ENCODE measurements around the gene TRPV6.

The TRPV6 gene

DNA sequence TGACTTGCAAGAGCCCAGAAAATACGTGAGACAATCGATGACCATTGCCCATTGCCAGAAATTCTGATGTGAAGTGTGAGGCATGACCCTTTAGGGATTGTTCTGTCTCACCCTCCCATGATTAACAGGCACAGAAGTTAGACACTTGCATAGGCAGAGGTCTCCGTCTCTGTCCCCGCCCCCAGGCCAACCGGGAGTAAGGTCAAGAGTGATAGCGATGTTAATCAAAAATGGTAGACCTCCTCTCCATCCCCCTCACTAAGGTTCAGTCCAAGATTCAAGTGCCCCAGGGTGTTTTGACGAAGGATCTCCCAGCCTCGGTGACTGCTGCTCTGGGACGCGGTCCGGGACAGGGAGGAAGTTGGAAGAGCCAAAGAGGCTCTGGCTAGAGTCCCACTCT, 22.7 kb upstream of the TRPV6 start:
- no peak for DNase-seq (ENCODE audit: low spot score)

DNA sequence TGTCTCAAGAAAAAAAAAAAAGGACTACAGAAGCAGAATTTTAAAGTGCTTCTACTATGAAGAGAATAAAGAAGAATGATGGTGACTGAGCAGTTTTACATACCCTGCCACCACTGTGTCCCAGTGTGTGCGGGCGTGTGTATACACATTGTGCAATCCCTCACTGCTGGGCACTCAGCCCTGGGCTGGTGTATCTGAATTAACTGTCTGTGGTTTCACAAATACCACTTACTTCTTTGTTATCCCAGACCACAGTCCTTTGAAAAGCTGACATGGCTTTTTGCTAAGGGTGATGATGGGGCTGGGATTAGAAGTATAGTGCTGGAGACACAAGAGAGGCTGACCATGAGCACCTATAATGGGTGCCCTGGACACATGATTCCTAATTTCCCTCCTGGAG, 21.1 kb upstream of the TRPV6 start:
- no peak for DNase-seq (ENCODE audit: low spot score)

DNA sequence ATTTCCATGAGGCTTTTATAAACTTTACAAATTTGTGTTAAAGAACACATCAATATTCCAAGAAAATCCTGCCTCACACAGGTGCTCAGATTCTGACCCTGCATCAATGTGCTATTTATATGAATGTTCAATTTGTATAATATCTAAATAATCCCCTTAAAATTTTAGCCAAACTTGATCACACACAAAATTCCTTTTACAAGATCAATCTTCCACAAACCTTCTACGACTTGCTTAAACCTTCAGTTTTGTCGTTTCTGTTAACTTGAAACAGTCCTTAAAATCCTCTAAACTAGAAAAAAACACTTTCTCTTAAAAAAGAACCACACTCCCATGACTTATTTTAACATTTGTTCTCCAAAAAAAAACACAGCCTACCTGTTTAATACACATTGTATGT, 20.2 kb upstream of the TRPV6 start:
- DNase-seq (ENCODE audit: low spot score) = no peak

DNA sequence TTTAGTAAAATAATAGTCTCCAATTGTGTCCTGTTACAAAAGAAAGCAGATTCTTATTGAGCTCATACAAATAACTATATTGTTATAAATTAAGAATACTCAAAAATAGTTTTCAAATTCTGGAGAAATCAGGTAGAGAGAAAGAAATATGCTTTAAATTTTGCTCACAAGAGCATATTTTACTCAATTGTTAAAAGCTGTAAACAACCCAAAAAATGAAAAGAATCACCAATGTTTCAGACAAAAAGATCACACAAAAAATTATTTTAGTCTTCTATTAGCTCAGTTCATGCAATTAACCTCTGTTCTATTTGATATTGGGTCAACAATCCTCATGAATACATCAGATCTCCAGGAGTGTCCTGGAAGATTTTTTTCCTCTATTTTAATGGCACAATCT, 18.6 kb upstream of the TRPV6 start:
- DNase-seq (ENCODE audit: low spot score) = no peak

DNA sequence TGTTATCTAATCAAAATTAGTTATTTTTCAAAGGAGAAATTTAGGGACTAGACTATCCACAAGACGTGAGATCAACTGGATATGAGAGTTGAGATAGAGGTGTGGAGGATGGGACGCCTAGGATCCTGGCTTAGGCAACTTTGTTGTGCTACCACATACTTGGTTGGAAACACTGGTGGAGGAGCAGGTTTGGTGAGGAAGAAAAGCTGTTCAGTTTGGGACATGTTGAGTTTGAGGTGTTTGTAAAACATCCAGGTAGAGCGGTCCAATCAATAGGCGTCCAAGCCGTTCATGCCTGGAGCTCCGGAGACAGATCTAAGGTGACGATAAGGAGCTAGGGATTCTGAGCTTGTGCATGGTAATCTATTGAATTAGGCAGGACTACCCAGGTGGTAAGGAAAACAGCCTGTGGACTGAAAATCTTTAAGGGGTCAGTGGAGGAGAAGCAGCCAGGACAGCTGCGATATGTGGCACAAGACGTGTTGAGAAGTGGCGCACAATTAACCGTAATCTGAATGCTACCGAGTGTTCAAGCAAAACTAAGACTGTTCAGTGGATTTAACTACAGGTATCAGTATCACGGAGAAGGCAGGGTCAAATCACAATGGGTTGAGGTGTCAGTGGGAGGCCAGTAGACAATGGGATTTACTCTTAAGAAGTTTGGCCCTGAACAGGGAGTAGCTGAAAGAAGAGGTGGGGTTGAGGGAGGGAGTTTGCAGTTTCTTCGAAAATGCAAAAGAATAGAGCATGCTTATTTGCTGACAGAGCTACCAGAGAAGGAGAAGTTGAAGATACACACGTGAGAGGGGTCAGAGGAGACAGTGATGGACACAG, 16.1 kb upstream of the TRPV6 start:
- no peak for DNase-seq (ENCODE audit: low spot score)

DNA sequence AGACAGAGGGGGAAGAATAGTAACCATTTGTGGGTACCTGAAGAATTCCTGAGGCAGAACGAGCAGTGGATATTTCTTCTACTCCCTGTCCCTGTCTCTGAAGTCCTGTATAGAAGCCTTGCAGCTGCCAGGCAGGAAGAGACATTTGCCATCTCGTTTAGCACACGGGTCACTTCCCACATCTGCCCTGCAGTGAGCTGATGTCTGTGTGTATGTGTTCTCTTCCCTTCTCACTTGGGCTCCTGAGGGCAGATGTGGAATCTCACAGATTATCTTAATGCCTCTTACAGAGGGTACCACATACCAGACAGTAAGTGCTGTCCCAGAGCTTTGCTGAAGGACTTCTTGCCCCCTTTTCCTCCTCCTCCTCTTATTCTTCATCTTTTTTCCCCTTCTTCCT, 14.1 kb upstream of the TRPV6 start:
- DNase-seq (ENCODE audit: low spot score) = no peak

DNA sequence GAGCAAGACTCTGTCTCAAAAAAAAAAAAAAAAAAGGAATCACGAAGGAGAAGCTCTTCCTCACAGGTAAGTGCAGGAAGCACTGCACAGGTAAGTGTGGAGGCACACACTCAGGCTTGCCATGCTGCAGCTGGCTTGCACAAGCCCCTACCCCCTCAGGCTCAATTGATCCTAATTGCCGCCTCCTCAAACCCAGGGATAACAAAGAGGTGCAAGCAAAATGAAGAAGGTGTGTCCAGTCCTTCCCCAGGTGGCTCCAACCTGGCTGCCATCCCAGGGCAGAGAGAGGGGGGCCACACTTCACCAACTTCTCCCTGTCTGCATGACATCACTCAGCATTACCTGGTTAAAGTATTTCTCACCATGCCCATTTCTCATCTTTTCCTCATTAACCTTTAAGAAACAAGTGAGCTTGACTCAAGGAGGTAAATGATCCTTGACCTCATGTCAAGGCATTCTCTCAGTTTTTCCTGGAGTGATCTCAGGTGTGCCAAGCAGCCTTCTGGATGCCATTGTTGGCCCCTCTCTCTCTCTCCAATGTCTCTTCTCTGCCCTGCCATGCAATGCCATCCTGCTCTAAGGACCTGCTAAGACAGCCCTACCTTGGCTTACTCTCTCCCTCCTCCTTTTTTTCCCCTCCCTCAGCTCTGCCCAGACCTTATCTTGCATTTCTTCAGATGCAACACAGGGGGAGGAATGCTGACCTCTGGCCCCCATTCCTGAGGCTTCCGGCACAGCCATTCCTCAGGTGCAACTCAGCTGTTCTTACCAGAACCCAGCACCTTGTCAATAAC, 13.0 kb upstream of the TRPV6 start:
- no peak for DNase-seq (ENCODE audit: low spot score)

DNA sequence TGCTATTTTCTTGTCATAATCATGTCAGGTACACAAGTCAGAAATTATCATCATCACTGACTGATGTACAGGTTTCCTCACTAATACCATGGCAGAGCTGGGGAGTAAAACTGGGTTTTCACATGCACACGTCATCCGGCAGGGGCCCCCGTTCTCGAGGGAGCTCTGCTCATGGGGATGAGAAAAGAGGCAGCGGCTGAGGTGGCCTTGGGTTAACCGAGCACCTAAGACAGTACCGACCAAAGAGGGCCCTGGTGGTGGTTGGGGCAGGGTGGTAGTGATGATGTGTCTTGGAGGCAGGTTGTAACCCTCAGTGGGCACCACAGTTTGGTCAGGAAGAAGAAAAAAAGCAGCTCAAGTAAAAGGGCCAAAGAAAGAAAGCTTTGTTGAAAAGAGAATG, 12.1 kb upstream of the TRPV6 start:
- no peak for DNase-seq (ENCODE audit: low spot score)

DNA sequence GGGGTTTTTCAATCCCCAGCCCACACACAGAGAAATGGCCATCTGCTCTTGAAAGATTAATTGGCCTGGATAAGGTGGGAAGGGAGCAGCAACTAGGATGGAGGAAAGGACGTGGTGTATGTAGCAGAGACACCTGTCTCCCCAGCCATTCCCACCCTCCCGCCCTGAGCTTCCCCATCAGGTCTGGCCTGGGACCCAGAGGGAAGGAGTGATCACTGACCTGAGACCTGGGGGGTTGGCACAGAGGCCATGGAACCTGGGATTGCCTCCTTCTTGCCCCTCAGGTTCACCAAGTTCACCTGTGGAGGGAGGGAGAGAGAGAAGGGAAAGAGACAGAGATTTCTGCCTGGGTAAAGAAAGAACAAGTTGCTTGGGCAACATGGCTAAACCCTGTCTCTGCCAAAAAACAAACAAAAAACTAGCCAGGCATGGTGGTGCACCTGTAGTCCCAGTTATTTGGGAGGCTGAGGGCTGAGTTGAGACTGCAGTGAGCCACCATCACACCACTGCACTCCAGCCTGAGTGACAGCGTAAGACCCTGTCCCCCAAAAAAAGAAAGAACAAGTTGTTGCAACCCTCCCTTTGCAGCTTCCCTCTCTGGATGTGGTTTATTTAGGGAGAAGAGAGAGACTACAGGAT, 11.3 kb upstream of the TRPV6 start:
- no peak for DNase-seq (ENCODE audit: low spot score)

DNA sequence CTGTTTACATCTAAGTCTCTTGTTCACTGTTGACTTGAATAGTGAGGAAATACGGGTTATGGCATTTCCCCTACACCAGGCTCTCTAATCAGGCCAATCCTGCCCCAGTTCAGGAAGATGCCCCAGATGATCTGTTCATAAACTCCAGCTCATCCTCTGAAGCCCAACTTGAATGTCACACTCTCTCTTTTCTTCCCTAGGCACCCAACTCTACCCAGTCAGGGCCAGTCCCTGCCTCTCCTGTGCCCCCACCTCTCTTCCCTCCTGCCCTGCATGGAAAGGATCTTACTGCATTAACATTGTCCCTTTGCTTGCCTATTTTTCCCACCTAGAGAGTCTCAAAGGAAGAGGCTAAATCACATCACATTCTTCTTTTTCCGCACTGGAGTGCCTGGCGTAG, 10.6 kb upstream of the TRPV6 start:
- DNase-seq (ENCODE audit: low spot score) = no peak

DNA sequence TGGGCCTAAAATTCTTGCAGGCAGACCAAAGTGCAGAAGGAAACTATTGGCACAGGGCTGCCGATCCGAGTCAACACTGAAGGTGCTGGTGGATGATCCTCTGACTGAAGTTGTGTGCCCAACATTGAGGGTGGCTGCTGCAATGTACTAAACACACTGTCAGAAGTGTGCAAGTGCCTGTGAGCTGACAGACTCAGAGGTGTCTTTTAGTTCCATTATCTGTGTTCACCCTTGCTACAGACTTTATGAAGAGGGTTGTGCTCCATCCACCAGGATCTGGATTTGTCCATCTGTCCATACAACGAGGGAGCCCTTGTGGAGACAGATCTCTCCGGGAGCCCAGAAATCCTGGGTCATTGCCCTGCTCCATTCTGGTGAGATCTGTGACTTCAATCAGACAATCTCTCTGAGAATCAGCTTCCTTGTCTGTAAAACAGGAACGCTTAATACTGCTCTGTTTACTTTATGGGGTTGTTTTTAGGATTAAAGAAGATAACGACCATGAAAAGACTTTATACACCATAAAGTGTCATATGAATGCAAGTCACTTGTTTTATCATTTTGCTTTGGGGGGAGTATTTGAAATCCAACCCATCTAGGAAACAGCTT, 9.5 kb upstream of the TRPV6 start:
- DNase-seq (ENCODE audit: low spot score) = no peak

DNA sequence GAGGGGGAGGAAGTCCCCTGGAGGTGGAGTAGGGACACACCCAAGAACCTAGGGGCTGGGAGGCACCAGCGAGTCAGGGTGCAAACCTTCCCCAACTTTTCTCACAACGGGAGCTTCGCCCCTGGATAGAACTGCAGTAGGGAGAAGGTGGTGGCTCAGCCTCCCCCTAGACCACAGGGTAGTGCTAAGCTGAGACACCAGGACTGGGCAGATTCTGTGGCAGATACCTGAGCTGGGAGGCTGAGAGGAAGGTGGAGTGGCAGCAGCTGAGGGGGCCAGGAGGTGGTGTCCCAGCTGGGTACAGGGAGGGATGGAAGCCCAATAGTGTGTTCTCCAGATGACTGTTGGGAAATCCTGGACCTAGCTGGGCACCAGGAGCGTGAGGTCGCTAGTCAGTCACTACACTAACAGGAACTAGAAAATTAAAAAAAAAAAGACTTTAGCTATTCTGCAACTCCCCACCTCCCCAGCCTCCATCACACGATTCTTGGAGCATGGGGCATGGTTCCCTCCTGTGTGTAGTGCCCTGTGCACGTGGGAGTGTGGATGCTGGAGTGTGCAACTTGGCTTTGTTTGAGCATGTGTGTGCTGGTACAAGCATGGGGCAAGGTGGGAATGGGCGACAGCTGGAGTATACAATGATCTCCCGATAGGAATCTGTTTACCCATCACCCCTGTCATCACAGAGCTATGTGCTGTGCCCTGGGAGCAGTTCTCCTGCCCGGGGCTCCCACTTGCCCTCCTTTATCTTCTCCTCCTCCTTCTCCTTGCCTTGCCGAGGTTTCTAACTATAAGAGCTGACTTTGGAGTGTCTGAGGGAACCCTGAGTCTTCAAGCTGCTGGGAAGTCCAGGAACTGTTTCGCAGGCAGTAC, 8.8 kb upstream of the TRPV6 start:
- DNase-seq (ENCODE audit: low spot score) = no peak

DNA sequence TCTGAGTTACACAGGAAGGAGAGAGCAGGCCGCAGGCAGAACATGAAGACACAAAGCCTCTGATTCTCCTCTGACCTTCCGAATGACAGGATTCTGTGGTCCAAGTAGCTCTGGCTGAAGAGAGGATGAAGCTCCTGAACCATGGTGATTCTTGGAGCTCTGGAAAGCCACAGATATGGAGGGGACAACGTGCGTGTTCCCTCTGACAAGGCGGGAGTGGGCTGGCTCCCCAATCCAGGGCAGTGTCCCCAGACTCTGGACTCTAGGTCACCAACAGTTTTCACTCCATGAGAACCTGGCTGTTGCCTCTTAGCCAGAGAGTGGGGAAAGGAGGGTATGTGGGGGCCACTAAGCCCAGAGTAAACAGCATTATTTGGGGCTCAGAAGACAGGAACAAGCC, 7.4 kb upstream of the TRPV6 start:
- no peak for DNase-seq (ENCODE audit: low spot score)

DNA sequence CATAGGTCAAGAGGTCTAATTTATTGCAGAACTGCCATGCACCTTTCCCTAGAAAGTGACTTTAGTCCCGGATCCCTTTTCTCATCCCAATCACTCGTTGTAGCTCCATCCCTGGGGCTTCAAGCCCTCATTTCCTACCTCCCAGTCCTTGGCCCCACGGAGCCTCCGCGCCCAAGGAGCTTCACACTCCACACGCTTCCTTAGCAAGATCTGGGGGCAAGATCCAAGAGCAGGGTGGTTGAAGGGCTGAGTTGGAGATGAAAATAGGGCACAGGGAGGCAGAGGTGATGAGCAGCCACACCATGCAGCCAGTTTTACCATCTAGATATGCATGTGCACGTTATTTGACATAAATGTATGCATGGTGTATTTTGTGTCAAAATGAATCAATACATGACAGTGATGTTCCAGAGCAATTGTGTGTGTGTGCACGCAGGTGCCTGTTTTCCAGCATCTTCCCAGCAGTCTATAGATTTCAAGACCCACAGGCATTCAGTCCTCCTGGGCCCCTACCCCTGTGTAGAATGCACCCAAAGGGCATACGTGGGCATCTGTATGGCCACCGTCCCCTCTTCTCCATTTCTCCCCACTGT, 6.0 kb upstream of the TRPV6 start:
- no peak for DNase-seq (ENCODE audit: low spot score)

DNA sequence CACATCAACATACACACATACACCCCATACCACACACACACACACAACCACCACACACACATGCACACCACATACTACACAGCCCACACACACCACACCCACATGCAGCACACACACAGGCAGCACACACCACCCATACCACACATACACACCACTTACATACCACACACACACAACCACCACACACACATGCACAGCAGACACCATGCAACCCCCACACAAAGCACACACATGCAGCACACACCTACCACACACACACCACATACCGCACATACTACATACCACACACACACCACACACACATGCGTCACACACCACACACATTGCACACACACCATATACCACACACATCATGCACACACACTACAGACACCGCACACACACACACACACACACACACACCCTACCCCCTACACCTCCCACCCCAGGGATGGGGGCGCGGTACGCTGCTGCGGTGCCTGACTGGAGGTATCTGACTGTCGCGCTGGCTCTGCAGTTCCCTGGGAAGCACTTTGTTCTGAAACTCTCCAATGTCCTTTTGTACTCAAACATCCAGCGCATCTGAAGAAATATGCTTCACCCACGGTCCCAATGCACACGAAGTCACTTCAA, 5.4 kb upstream of the TRPV6 start:
- DNase-seq (ENCODE audit: low spot score) = no peak

DNA sequence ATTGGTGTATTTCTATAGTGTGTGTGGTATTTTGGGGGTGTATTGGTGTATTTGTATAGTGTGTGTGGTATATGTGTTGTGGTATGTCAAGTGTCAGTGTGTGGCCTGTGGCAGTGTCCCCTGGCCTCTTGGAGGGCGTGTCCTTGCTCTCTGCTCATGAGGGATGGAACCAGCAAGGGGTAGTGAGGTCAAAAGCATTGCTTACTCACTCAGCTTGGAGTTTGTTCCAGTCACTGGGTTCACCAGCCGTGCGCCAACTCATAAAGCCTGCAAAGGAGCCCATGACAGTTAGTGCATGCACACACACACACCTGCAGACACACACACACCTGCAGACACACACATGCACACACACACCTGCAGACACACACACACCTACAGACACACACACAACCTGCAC, 4.3 kb upstream of the TRPV6 start:
- DNase-seq (ENCODE audit: low spot score) = no peak

DNA sequence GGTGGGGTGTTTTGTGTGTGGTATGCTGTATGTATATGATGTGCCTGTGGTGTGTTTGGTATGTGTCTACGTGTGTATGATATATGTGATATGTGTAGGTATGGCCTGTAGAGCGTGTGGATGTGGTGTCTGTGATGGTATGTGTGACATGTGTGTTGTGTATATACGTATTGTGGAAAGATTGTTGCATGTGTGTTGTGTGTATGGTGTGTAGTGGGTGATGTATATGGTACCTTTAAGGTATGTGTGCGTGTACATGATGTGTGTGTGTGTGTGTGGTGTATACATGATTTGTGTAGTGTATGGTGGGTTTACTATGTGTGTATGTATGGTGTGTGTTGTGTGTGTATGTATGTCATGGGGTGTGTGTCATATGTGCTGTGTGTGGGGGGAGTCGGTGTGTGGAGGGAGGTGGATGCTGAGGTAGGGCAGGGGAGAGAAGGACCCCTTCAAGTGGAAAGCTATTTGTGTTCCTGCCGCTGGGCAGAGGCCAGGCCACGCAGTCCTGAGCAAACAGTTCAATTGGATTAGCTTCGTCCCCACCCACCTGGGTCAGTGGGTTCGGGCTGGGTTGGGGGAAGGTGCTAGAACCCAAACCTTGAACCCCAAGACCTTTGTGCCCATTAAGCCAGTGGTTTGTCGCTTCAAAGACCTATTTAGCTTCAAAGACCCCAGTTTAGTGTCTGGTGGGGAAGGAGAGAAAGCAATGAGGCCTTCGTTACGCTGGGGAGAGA, 1.9 kb upstream of the TRPV6 start:
- DNase-seq (ENCODE audit: low spot score) = no peak

DNA sequence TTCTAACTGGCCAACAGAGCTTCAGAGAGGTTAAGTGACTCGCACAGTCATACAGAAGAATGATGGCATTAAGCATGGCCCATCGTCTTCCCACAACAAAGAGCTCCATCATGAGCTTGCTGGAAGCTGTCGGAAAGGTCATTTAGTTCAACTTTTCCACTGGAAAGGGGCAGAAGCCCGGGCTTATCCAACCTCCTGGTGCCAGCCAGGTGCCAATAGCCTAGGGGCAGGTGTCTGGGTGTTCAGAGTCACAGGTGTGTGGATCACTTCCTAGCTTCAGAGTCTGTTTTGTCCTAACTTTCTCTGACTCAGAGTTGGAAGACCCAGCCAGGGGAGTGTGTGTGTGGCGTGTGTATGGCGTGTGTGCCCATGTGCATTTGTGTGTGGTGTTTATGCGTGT, 1.3 kb upstream of the TRPV6 start:
- DNase-seq (ENCODE audit: low spot score) = no peak

DNA sequence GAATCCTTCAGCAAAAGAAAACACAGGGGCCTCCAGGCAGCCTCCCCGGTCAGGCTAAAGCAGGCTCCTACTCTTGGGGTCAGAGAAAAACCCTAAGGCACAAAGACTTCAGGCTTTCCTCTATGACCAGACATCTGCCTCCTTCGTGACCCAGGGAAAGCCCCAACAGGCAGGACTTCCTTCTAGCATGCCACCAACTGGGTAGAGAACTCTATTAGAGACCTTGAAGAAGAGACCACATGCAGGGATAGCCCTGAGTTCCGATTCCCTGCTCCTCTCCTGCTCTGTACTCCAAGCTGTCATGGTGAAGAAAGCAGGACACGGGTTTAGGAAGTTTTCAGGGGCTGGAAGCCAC, 1.3 kb downstream of the TRPV6 start:
- DNase-seq (ENCODE audit: low spot score) = no peak

DNA sequence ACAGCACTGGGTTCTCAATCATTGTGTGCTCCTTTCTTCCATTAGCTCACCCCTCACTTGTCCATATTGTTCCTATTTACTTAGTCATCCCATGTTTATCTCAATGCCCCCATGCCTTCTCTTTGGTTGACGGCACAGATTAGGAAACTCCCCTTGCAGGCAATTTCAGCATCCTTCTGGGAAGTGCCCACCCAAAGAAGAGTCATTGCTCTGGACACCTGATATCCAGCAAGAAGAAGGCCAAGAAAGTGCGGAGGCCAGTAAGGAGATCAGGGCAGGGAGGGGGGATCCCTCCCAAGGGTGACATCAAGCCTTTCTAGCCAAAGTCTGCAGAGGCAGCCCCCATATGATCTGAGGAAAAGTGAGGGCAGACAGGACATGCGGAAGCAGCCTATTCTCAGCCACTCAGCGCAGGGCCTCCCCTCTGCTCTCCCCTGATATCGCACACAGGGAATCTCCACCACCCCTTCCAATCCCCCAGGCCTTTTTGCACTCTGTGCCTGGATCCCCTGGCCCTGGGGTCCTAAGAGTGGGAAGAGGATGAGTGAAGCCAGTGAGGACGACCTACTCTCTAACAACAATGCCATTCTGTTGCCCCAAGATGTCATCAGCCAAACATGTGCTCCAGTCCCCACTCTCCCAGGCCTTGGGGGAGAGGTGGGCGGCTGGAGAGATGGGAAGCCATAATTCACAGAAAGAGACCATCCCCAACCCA, 1.8 kb downstream of the TRPV6 start:
- no peak for DNase-seq (ENCODE audit: low spot score)
